GM12874 (cell line): ENCODE measurements around the gene IL1A.

Experiments used
- CTCF ChIP-seq: IDR thresholded peaks from 2 replicates; pipeline ENCODE4 v1.5.1; 2011; ENCODE audit warnings: low read depth, mild to moderate bottlenecking, control low read depth, low read length, moderate library complexity; ENCODE audit not compliant: insufficient read depth

IL1A gene

DNA sequence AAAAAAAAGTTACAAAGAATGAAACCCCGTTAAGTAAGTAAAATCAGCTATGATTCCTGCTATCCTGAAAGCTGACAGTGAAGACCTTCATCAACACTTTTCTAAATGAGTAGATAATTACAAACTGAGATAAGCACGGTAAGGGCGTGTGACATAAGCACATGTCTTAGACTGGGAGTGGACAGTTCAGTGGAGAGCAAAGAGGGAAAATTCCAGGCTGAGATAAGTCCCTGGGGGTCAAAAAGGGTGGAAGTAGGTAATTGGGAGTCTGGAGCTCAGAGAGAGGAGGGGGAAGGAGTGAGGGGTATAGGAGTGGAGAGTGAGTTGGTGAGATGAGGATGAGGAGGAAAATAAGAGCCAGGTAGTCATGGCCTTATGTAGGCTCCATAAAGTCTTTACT is 4.4 kb upstream of the IL1A start:
- TF ChIP-seq CTCF = no peak

GRCh38 chr2:112787729-112788393 is 3.6 kb upstream of the IL1A start:
- TF ChIP-seq CTCF = no peak

GRCh38 chr2:112787294-112787693 is 3.0 kb upstream of the IL1A start:
- TF ChIP-seq CTCF = no peak

- TF ChIP-seq CTCF = no peak
Observed at GRCh38 chr2:112783187-112783714, 1.0 kb downstream of the IL1A start.

- no peak for TF ChIP-seq CTCF
Observed at GRCh38 chr2:112782234-112782799, 2.0 kb downstream of the IL1A start.

GRCh38 chr2:112779598-112779997 is 4.7 kb downstream of the IL1A start:
- no peak for TF ChIP-seq CTCF

DNA sequence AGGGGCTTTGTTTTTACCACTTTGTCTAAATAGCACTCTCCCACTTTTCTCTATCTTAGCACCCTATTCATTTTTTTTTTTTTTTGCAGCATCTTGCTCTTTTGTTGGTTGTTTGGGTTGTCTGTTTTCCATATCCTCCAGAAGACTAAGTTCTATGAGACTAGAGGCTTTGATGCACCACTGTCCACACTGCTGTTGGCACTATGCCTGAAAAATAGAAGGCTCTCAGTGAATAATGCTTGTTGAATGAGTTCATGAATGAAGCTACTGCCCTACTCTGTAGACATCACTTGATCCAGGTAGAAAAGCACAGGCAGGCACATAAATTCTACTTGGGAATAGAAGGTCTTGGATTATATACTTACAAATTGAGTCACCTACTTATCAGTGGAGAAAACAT is 7.3 kb downstream of the IL1A start:
- TF ChIP-seq CTCF = no peak
